ENCODE data around the gene SLC17A6.

Gene SLC17A6

GRCh38 chr11:22390283-22390655 lies 52.1 kb downstream of the SLC17A6 start:
- no peak for DNase-seq

- no peak for DNase-seq
Observed at GRCh38 chr11:22392561-22392960, 54.4 kb downstream of the SLC17A6 start.

- no peak for DNase-seq
Observed at GRCh38 chr11:22405377-22405776, 67.2 kb downstream of the SLC17A6 start.

- no peak for DNase-seq
Observed at GRCh38 chr11:22407267-22407666, 69.1 kb downstream of the SLC17A6 start.

- no peak for DNase-seq
Observed at GRCh38 chr11:22407921-22408320, 69.7 kb downstream of the SLC17A6 start.

GRCh38 chr11:22415476-22415875 lies 77.3 kb downstream of the SLC17A6 start:
- DNase-seq = no peak

- DNase-seq = no peak
Observed at GRCh38 chr11:22416462-22416861, 78.3 kb downstream of the SLC17A6 start.

- DNase-seq = no peak
Observed at GRCh38 chr11:22426915-22427314, 88.7 kb downstream of the SLC17A6 start.
